ENCODE data around the gene TTL. TPM values are rescaled to one million over a fixed set of nuclear protein-coding genes. Genes with fewer than 3 reads are reported as not detected.
"Not testable (repeated sequence)": the region's sequence is repeated elsewhere in the genome, so short reads cannot be mapped to it uniquely, and the experiment has no call there.

The TTL gene
- total and polyA plus RNA-seq, 11 donors, result 13.0 to 55.3 (median 38.7) TPM

- TF ChIP-seq POLR2A (IDR thresholded peaks at IDR 0.05) (no peak), CTCF (IDR thresholded peaks at IDR 0.05) (no peak)
- intact Hi-C loops (cut with DNase I), result loop anchor here in 4 of 10 donors (5.0 to 10.0 kb wide), 2 partner anchors 169 to 177 kb away; partner anchors contain the start of gene ZC3H8 (in 3 of the 4)
- WGBS, 4 donors, result 62 to 74% (median 71%) methylated on average over 11 to 31 of the region's 31 CpGs
- Histone ChIP-seq H3K36me3 (no peaks in the 10 kb centered on the region), H3K27ac (no peak overlapping the region), H3K4me3 (no peak overlapping the region), H3K4me1 (peaks cover 0 to 10% (median 1%) of the 10 kb centered on the region in 12 donors), H3K9me3 (no peaks in the 10 kb centered on the region), H3K27me3 (peaks cover 0 to 10% (median 0%) of the 10 kb centered on the region in 9 donors)
- ATAC-seq (no peak), DNase-seq (no peak)
Measured at GRCh38 chr2:112433932-112434730, 47.8 kb upstream of the TTL start.

GRCh38 chr2:112434890-112435715 lies 46.9 kb upstream of the TTL start:
- not testable (repeated sequence) for ATAC-seq, H3K27ac ChIP-seq, H3K9me3 ChIP-seq, DNase-seq, H3K36me3 ChIP-seq, H3K4me3 ChIP-seq
- Histone ChIP-seq H3K27me3 (peaks cover 0 to 10% (median 0%) of the 10 kb centered on the region in 9 donors), H3K4me1 (peaks cover 0 to 10% (median 1%) of the 10 kb centered on the region in 12 donors)
- WGBS, 4 donors, result 69 to 80% (median 75%) methylated on average over 19 to 33 of the region's 33 CpGs
- intact Hi-C loops (cut with DNase I), result loop anchor here in 4 of 10 donors (5.0 to 10.0 kb wide), 2 partner anchors 170 to 178 kb away; partner anchors contain the start of gene ZC3H8 (in 3 of the 4)

GRCh38 chr2:112435716-112436431 lies 46.1 kb upstream of the TTL start:
- intact Hi-C loops (cut with DNase I), result loop anchor here in 1 of 10 donors (10.0 kb wide), 1 partner anchor 171 kb away; no protein-coding TSS in a partner anchor
- Histone ChIP-seq H3K4me1 (peaks cover 0 to 10% (median 1%) of the 10 kb centered on the region in 12 donors), H3K27me3 (peaks cover 0 to 10% (median 0%) of the 10 kb centered on the region in 9 donors)
- WGBS, 4 donors, result 87 to 91% (median 90%) methylated on average over 14 to 18 of the region's 18 CpGs
- H3K4me3 ChIP-seq, H3K36me3 ChIP-seq, ATAC-seq, H3K9me3 ChIP-seq, H3K27ac ChIP-seq, DNase-seq: not testable (repeated sequence)

GRCh38 chr2:112436993-112437392 lies 45.0 kb upstream of the TTL start:
- H3K9me3 ChIP-seq, H3K4me1 ChIP-seq, ATAC-seq, DNase-seq, H3K36me3 ChIP-seq, H3K4me3 ChIP-seq, H3K27ac ChIP-seq: not testable (repeated sequence)
- peaks cover 0 to 10% (median 0%) of the 10 kb centered on the region in 9 donors for H3K27me3 ChIP-seq
- intact Hi-C loops (cut with DNase I), result loop anchor here in 1 of 10 donors (10.0 kb wide), 1 partner anchor 172 kb away; no protein-coding TSS in a partner anchor
- WGBS, 4 donors, result 87 to 100% (median 91%) methylated on average over 1 to 10 of the region's 10 CpGs

- ATAC-seq, H3K4me1 ChIP-seq, H3K27ac ChIP-seq, DNase-seq, H3K9me3 ChIP-seq, H3K4me3 ChIP-seq, H3K36me3 ChIP-seq: not testable (repeated sequence)
- peaks cover 0 to 10% (median 0%) of the 10 kb centered on the region in 9 donors for H3K27me3 ChIP-seq
- intact Hi-C loops (cut with DNase I), result loop anchor here in 1 of 10 donors (10.0 kb wide), 1 partner anchor 173 kb away; no protein-coding TSS in a partner anchor
- 71 to 81% (median 76%) methylated on average over 9 to 16 of the region's 16 CpGs for WGBS, 4 donors
Measured at GRCh38 chr2:112437405-112437831, 44.5 kb upstream of the TTL start.

- not testable (repeated sequence) for H3K36me3 ChIP-seq, H3K4me1 ChIP-seq, DNase-seq, ATAC-seq, H3K27ac ChIP-seq, H3K4me3 ChIP-seq, H3K9me3 ChIP-seq
- H3K27me3 ChIP-seq, result peaks cover 0 to 10% (median 0%) of the 10 kb centered on the region in 9 donors
- intact Hi-C loops (cut with DNase I), result loop anchor here in 1 of 10 donors (10.0 kb wide), 1 partner anchor 174 kb away; no protein-coding TSS in a partner anchor
- whole genome bisulfite sequencing, 4 donors, result 86 to 91% (median 88%) methylated on average over 6 of the region's 6 CpGs
Measured at GRCh38 chr2:112438603-112439261, 43.2 kb upstream of the TTL start.

GRCh38 chr2:112444256-112444655 lies 37.7 kb upstream of the TTL start:
- H3K27ac ChIP-seq; H3K4me1 ChIP-seq; H3K4me3 ChIP-seq; H3K36me3 ChIP-seq; intact Hi-C loops (cut with DNase I); ATAC-seq; H3K27me3 ChIP-seq; H3K9me3 ChIP-seq; DNase-seq: not testable (repeated sequence)
- 88 to 90% (median 89%) methylated on average over 1 of the region's 1 CpG; no CpG with 5 or more reads in 1 of the 4 donors for WGBS, 4 donors

Measured in heart left ventricle (tissue), 16 donors.